SJSA1 (cell line): Measurements from ENCODE around the gene MEF2C. TPM values are rescaled to one million over a fixed set of nuclear protein-coding genes. Genes with fewer than 3 reads are reported as not detected.
A peak's percentile ranks its signal among the peaks of the same experiment; 100 is the strongest.

Experiments
- DNase-seq, 2 experiments: peaks; one replicate each; pipeline ENCODE4 v3.0.0-alpha.2; 2015 to 2020; ENCODE audit warnings: low spot score in 2 of 2, low read depth in 1 of 2
- H3K27ac ChIP-seq: fragments of 250-450 bp; sonication (Bioruptor Pico); 2 replicates; pipeline ENCODE4 v1.5.1; 2020; ENCODE audit warnings: mild to moderate bottlenecking, moderate library complexity
- H3K27me3 ChIP-seq: fragments of 250-450 bp; sonication (Bioruptor Pico); replicated peaks from 2 replicates; pipeline ENCODE4 v1.5.1; 2020; ENCODE audit warnings: mild to moderate bottlenecking, moderate library complexity
- H3K36me3 ChIP-seq: fragments of 250-450 bp; sonication (Bioruptor Pico); 2 replicates; pipeline ENCODE4 v1.5.1; 2020; ENCODE audit warnings: mild to moderate bottlenecking
- H3K4me1 ChIP-seq: fragments of 250-450 bp; sonication (Bioruptor Pico); replicated peaks from 2 replicates; pipeline ENCODE4 v1.6.1; 2021; ENCODE audit warnings: mild to moderate bottlenecking
- H3K4me3 ChIP-seq: fragments of 250-450 bp; sonication (Bioruptor Pico); 2 replicates; pipeline ENCODE4 v1.5.1; 2020; ENCODE audit warnings: mild to moderate bottlenecking
- H3K9me3 ChIP-seq: fragments of 250-450 bp; sonication (Bioruptor Pico); replicated peaks from 2 replicates; pipeline ENCODE4 v1.5.1; 2020; ENCODE audit warnings: mild to moderate bottlenecking
- total RNA-seq: library from RNA; depleted of rRNA; stranded (reverse); fragments of >200 nt; shearing (Covaris generic); gene quantifications from 2 replicates; pipeline ENCODE4 v1.2.3, GENCODE V29; 2014

The MEF2C gene
- total RNA-seq, 1 experiment from 2014 or later, result 29.8 TPM

- Histone ChIP-seq H3K27me3 (no peaks in the 10 kb centered on the region), H3K36me3 (peaks cover 22% of the 10 kb centered on the region)
Observed at GRCh38 chr5:88758184-88758583, 124.8 kb downstream of the MEF2C start.

GRCh38 chr5:88756953-88757352, 126.0 kb downstream of the MEF2C start:
- no peaks in the 10 kb centered on the region for H3K9me3 ChIP-seq

More at GRCh38 chr5:88758184-88758583, 124.8 kb downstream of the MEF2C start:
- H3K4me1 ChIP-seq, result no peaks in the 10 kb centered on the region
- no peaks in the 10 kb centered on the region for H3K9me3 ChIP-seq
- no peak overlapping the region for H3K4me3 ChIP-seq
- DNase-seq, result no peak
- no peak overlapping the region for H3K27ac ChIP-seq

GRCh38 chr5:88748666-88749065, 134.3 kb downstream of the MEF2C start:
- DNase-seq, result no peak
- H3K36me3 ChIP-seq, result peaks cover 27% of the 10 kb centered on the region
- H3K27ac ChIP-seq, result no peak overlapping the region
- H3K9me3 ChIP-seq, result no peaks in the 10 kb centered on the region
- H3K4me1 ChIP-seq, result no peaks in the 10 kb centered on the region
- H3K27me3 ChIP-seq, result no peaks in the 10 kb centered on the region
- H3K4me3 ChIP-seq, result no peak overlapping the region

More at GRCh38 chr5:88756953-88757352, 126.0 kb downstream of the MEF2C start:
- Histone ChIP-seq H3K27ac (no peak overlapping the region), H3K4me1 (no peaks in the 10 kb centered on the region), H3K4me3 (no peak overlapping the region), H3K27me3 (no peaks in the 10 kb centered on the region), H3K36me3 (peaks cover 22% of the 10 kb centered on the region)
- DNase-seq, result no peak

GRCh38 chr5:88746438-88746882, 136.5 kb downstream of the MEF2C start:
- Histone ChIP-seq H3K4me1 (no peaks in the 10 kb centered on the region), H3K9me3 (no peaks in the 10 kb centered on the region), H3K27ac (no peak overlapping the region), H3K36me3 (peaks cover 23% of the 10 kb centered on the region), H3K27me3 (no peaks in the 10 kb centered on the region), H3K4me3 (no peak overlapping the region)
- no peak for DNase-seq

- H3K27me3 ChIP-seq, result no peaks in the 10 kb centered on the region
- H3K4me3 ChIP-seq, result no peak overlapping the region
- H3K4me1 ChIP-seq, result no peaks in the 10 kb centered on the region
- no peak overlapping the region for H3K27ac ChIP-seq
- no peak for DNase-seq
- H3K9me3 ChIP-seq, result no peaks in the 10 kb centered on the region
- H3K36me3 ChIP-seq, result peaks cover 20% of the 10 kb centered on the region; the same call in 1 of the 2 replicates
Observed at GRCh38 chr5:88745093-88745696, 137.8 kb downstream of the MEF2C start.

GRCh38 chr5:88743231-88743834, 139.7 kb downstream of the MEF2C start:
- Histone ChIP-seq H3K27ac (no peak overlapping the region), H3K4me3 (no peak overlapping the region), H3K36me3 (peaks cover 14% of the 10 kb centered on the region; the same call in 1 of the 2 replicates), H3K4me1 (no peaks in the 10 kb centered on the region), H3K9me3 (no peaks in the 10 kb centered on the region), H3K27me3 (no peaks in the 10 kb centered on the region)
- no peak for DNase-seq

- no peaks in the 10 kb centered on the region for H3K9me3 ChIP-seq
- H3K27ac ChIP-seq, result no peak overlapping the region
- H3K36me3 ChIP-seq, result peaks cover 8% of the 10 kb centered on the region; the same call in 1 of the 2 replicates
- no peak overlapping the region for H3K4me3 ChIP-seq
- no peaks in the 10 kb centered on the region for H3K27me3 ChIP-seq
- DNase-seq, result no peak
- H3K4me1 ChIP-seq, result no peaks in the 10 kb centered on the region
Observed at GRCh38 chr5:88741964-88742363, 141.0 kb downstream of the MEF2C start.

- H3K4me1 ChIP-seq, result no peaks in the 10 kb centered on the region
- DNase-seq, result no peak
- H3K36me3 ChIP-seq, result peaks cover 8% of the 10 kb centered on the region; the same call in 1 of the 2 replicates
- H3K27me3 ChIP-seq, result no peaks in the 10 kb centered on the region
- no peak overlapping the region for H3K27ac ChIP-seq
- no peaks in the 10 kb centered on the region for H3K9me3 ChIP-seq
- no peak overlapping the region for H3K4me3 ChIP-seq
Observed at GRCh38 chr5:88740604-88741185, 142.3 kb downstream of the MEF2C start.

- H3K4me3 ChIP-seq, result no peak overlapping the region
- H3K27me3 ChIP-seq, result no peaks in the 10 kb centered on the region
- H3K4me1 ChIP-seq, result peaks cover 28% of the 10 kb centered on the region
- H3K36me3 ChIP-seq, result 0 out of 2 replicates have a peak, but pooled peaks cover 7% of the 10 kb centered on the region
- H3K27ac ChIP-seq, result no peak overlapping the region
- H3K9me3 ChIP-seq, result no peaks in the 10 kb centered on the region
- no peak for DNase-seq
Observed at GRCh38 chr5:88736494-88736893, 146.5 kb downstream of the MEF2C start.

- H3K4me3 ChIP-seq, result no peak overlapping the region
Observed at GRCh38 chr5:88734983-88735382, 148.0 kb downstream of the MEF2C start.

GRCh38 chr5:88734191-88734640, 148.8 kb downstream of the MEF2C start:
- DNase-seq, result no peak
- Histone ChIP-seq H3K4me1 (peaks cover 28% of the 10 kb centered on the region), H3K4me3 (no peak overlapping the region), H3K27me3 (no peaks in the 10 kb centered on the region), H3K27ac (no peak overlapping the region), H3K36me3 (peaks cover 8% of the 10 kb centered on the region), H3K9me3 (no peaks in the 10 kb centered on the region)

More at GRCh38 chr5:88734983-88735382, 148.0 kb downstream of the MEF2C start:
- DNase-seq, result no peak
- peaks cover 28% of the 10 kb centered on the region for H3K4me1 ChIP-seq
- no peaks in the 10 kb centered on the region for H3K9me3 ChIP-seq
- no peaks in the 10 kb centered on the region for H3K27me3 ChIP-seq
- no peak overlapping the region for H3K27ac ChIP-seq
- peaks cover 7% of the 10 kb centered on the region for H3K36me3 ChIP-seq

- peak overlapping the region; percentile 75 for H3K27ac ChIP-seq
- no peak for DNase-seq
Observed at GRCh38 chr5:88732862-88733261, 150.1 kb downstream of the MEF2C start.

GRCh38 chr5:88732181-88732633, 150.8 kb downstream of the MEF2C start:
- Histone ChIP-seq H3K27ac (peak overlapping the region; percentile 75), H3K4me3 (no peak overlapping the region), H3K27me3 (no peaks in the 10 kb centered on the region), H3K9me3 (no peaks in the 10 kb centered on the region), H3K36me3 (peaks cover 18% of the 10 kb centered on the region), H3K4me1 (peaks cover 28% of the 10 kb centered on the region)
- peak; percentile 65 to 81 for DNase-seq

More at GRCh38 chr5:88732862-88733261, 150.1 kb downstream of the MEF2C start:
- no peaks in the 10 kb centered on the region for H3K9me3 ChIP-seq
- H3K36me3 ChIP-seq, result peaks cover 13% of the 10 kb centered on the region
- no peak overlapping the region for H3K4me3 ChIP-seq
- H3K27me3 ChIP-seq, result no peaks in the 10 kb centered on the region
- H3K4me1 ChIP-seq, result peaks cover 28% of the 10 kb centered on the region

- H3K4me1 ChIP-seq, result peaks cover 28% of the 10 kb centered on the region
- H3K4me3 ChIP-seq, result no peak overlapping the region
- H3K27ac ChIP-seq, result no peak overlapping the region
- no peaks in the 10 kb centered on the region for H3K9me3 ChIP-seq
- DNase-seq, result no peak
- H3K36me3 ChIP-seq, result peaks cover 34% of the 10 kb centered on the region
- no peaks in the 10 kb centered on the region for H3K27me3 ChIP-seq
Observed at GRCh38 chr5:88729829-88730182, 153.2 kb downstream of the MEF2C start.
